ENCODE data around the gene PEAK3. TPM values are rescaled to one million over a fixed set of nuclear protein-coding genes. Genes with fewer than 3 reads are reported as not detected.

The PEAK3 gene
- total RNA-seq, 1 donor from 2014 or later: 2.0 TPM

- peaks cover 0 to 22% of the 10 kb centered on the region in 2 donors for H3K36me3 ChIP-seq
- no peak for DNase-seq (ENCODE audit: extremely low spot score in 2 of 2)
- H3K27me3 ChIP-seq: no peaks in the 10 kb centered on the region
- TF ChIP-seq CTCF (IDR thresholded peaks at IDR 0.05): no peak
- TF ChIP-seq POLR2AphosphoS5 (IDR thresholded peaks at IDR 0.05; ENCODE audit: insufficient read depth in 1 of 2, low read depth in 1 of 2): no peak
- no peak for TF ChIP-seq POLR2A (IDR thresholded peaks at IDR 0.05)
- H3K27ac ChIP-seq: peak overlapping the region; percentile 99
- intact Hi-C loops (cut with DNase I): loop anchor here (1.0 to 5.0 kb wide), 2 partner anchors 34 to 108 kb away; partner anchors contain the start of genes DOT1L, PLEKHJ1 and SF3A2
- peak overlapping the region; percentile 99 to 100 for H3K4me3 ChIP-seq
- H3K9me3 ChIP-seq: no peaks in the 10 kb centered on the region
- peaks cover 51% of the 10 kb centered on the region for H3K4me1 ChIP-seq
Observed at GRCh38 chr19:2270157-2270422, 11.9 kb downstream of the PEAK3 start.

GRCh38 chr19:2269244-2270156, 12.5 kb downstream of the PEAK3 start:
- Histone ChIP-seq H3K27ac (peak overlapping the region; percentile 99), H3K36me3 (peaks cover 0 to 22% of the 10 kb centered on the region in 2 donors), H3K4me3 (peak overlapping the region; percentile 99 to 100), H3K9me3 (no peaks in the 10 kb centered on the region), H3K27me3 (no peaks in the 10 kb centered on the region), H3K4me1 (peaks cover 48% of the 10 kb centered on the region)
- intact Hi-C loops (cut with DNase I): loop anchor here (1.0 to 5.0 kb wide), 2 partner anchors 33 to 107 kb away; partner anchors contain the start of genes DOT1L, PLEKHJ1 and SF3A2
- TF ChIP-seq POLR2AphosphoS5 (IDR thresholded peaks at IDR 0.05; ENCODE audit: insufficient read depth in 1 of 2, low read depth in 1 of 2) (peak; percentile 65 to 100), CTCF (IDR thresholded peaks at IDR 0.05) (peak in 1 of 3 experiments; percentile 55), POLR2A (IDR thresholded peaks at IDR 0.05) (peak; percentile 92 to 100)
- DNase-seq (ENCODE audit: extremely low spot score in 2 of 2): peak in 1 of 2 donors; percentile 95

- Histone ChIP-seq H3K27me3 (no peaks in the 10 kb centered on the region), H3K4me3 (peak overlapping the region; percentile 99 to 100), H3K36me3 (peaks cover 0 to 22% of the 10 kb centered on the region in 2 donors), H3K9me3 (no peaks in the 10 kb centered on the region), H3K4me1 (peaks cover 41% of the 10 kb centered on the region), H3K27ac (peak overlapping the region; percentile 99)
- TF ChIP-seq CTCF (IDR thresholded peaks at IDR 0.05) (no peak), POLR2A (IDR thresholded peaks at IDR 0.05) (no peak), POLR2AphosphoS5 (IDR thresholded peaks at IDR 0.05; ENCODE audit: insufficient read depth in 1 of 2, low read depth in 1 of 2) (no peak)
- no peak for DNase-seq (ENCODE audit: extremely low spot score in 2 of 2)
- intact Hi-C loops (cut with DNase I): no loop called here
Observed at GRCh38 chr19:2268861-2269243, 13.1 kb downstream of the PEAK3 start.

DNA sequence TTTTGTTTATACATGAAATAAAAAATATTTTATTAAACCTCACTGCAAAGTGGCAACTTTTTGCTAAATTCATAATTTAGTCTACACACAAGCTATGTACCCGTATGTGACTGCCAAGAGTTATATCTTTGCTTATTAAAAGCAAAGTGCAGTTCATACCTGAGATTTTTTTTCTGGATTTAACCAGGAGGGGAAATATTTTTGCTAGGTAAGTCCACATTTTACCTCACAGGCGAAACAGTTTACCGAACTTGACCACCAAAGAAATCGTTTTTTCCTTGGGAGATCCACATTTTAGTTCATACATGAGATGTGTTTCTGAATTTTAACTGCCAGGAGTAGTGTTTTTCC, 13.5 kb downstream of the PEAK3 start:
- H3K36me3 ChIP-seq: peaks cover 0 to 21% of the 10 kb centered on the region in 2 donors
- DNase-seq (ENCODE audit: extremely low spot score in 2 of 2): no peak
- TF ChIP-seq CTCF (IDR thresholded peaks at IDR 0.05) (no peak), POLR2A (IDR thresholded peaks at IDR 0.05) (no peak), POLR2AphosphoS5 (IDR thresholded peaks at IDR 0.05; ENCODE audit: insufficient read depth in 1 of 2, low read depth in 1 of 2) (no peak)
- intact Hi-C loops (cut with DNase I): no loop called here
- H3K4me3 ChIP-seq: peak overlapping the region in 1 of 2 donors; percentile 99
- H3K4me1 ChIP-seq: peaks cover 37% of the 10 kb centered on the region
- no peaks in the 10 kb centered on the region for H3K9me3 ChIP-seq
- H3K27ac ChIP-seq: no peak overlapping the region
- H3K27me3 ChIP-seq: no peaks in the 10 kb centered on the region
